ENCODE results near the gene FBLN5.

Gene FBLN5

GRCh38 chr14:91925727-91926121 lies 21.8 kb downstream of the FBLN5 start:
- TF ChIP-seq, protein P1, sequence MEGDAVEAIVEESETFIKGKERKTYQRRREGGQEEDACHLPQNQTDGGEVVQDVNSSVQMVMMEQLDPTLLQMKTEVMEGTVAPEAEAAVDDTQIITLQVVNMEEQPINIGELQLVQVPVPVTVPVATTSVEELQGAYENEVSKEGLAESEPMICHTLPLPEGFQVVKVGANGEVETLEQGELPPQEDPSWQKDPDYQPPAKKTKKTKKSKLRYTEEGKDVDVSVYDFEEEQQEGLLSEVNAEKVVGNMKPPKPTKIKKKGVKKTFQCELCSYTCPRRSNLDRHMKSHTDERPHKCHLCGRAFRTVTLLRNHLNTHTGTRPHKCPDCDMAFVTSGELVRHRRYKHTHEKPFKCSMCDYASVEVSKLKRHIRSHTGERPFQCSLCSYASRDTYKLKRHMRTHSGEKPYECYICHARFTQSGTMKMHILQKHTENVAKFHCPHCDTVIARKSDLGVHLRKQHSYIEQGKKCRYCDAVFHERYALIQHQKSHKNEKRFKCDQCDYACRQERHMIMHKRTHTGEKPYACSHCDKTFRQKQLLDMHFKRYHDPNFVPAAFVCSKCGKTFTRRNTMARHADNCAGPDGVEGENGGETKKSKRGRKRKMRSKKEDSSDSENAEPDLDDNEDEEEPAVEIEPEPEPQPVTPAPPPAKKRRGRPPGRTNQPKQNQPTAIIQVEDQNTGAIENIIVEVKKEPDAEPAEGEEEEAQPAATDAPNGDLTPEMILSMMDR (IDR thresholded peaks at IDR 0.05; ENCODE audit: control insufficient read depth, extremely low read depth, insufficient read depth) = no peak
- no peak overlapping the region for H3K4me3 ChIP-seq (ENCODE audit: low read depth, low read length)

DNA sequence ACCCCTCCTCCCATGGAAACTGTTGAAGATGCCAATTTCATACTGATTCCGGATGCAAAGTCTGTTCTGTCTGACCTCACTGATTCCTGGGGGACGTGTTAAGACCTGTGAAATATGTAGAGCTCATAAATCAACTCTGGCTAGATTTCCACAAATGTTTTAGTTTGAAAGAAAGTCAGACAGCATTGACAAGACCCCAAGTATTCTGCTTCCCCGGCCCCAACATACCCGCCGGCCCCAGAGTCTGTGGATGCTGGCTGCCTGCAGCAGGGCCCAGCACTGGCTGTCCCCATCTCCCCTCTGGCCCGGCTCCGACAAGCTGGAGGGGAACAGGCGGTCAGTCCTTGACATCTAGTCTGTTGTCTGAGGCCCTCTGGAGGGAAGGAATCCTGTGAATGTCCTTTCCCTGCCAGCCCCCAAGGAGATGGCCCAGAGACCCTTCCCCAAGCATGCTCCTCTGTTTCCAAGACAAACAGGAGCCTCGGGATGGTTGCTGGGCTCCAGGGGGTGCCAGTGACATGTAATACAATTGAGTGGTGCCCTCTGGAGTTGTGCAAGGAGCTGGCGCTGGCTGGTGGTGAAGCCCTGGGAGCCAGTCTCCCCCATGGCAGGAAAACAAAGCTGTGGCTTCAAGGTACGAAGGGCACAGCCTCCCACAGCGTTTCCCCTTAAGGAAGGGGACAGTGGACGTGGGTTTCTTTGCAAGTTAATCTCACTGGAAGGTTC lies 22.3 kb downstream of the FBLN5 start:
- TF ChIP-seq, protein P1 (IDR thresholded peaks at IDR 0.05; ENCODE audit: control insufficient read depth, extremely low read depth, insufficient read depth) = no peak
- no peak overlapping the region for H3K4me3 ChIP-seq (ENCODE audit: low read depth, low read length)
- DNase-seq (ENCODE audit: low read depth) = no peak

More at GRCh38 chr14:91925727-91926121, 21.8 kb downstream of the FBLN5 start:
- DNase-seq (ENCODE audit: low read depth) = no peak

- no peak overlapping the region for H3K4me3 ChIP-seq (ENCODE audit: low read depth, low read length)
- TF ChIP-seq, protein P1 (IDR thresholded peaks at IDR 0.05; ENCODE audit: control insufficient read depth, extremely low read depth, insufficient read depth) = no peak
- no peak for DNase-seq (ENCODE audit: low read depth)
These were observed 27.0 kb downstream of the FBLN5 start for GRCh38 chr14:91920526-91920925.

- TF ChIP-seq, protein P1 (IDR thresholded peaks at IDR 0.05; ENCODE audit: control insufficient read depth, extremely low read depth, insufficient read depth) = no peak
- no peak overlapping the region for H3K4me3 ChIP-seq (ENCODE audit: low read depth, low read length)
- DNase-seq (ENCODE audit: low read depth) = no peak
These were observed 27.7 kb downstream of the FBLN5 start for GRCh38 chr14:91919814-91920213.

DNA sequence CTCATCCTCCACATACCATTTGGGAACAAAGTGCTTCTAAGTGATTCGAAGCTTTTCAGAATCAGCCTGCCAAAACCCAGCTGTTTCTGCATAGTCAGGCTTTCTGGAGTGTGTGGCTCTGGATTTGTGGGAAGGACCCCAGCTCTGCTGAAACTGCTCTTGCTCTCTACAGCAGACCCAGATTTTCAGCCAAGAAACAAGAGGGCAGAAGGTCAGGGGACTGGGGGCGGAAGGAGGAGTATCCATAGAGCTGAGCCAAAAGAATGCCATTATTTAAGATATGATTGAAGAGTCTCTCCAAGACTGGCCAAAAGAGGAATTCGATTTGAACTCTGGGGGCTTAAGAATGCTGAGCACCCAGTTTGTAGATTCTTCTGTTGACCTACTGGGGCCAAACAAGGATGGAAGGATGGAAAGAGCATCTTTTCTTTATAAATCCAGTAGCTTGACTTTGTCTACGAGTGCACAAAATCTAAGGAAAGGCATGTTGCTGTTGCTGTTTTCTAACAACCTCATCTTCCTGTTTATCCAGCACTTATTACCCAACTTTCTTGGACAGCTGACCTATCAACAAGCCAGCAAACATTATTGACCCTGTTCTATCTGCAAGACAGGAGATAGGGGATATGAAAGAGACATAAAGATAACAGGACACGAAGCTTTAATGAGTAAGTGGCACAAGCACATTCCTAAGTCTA lies 29.2 kb downstream of the FBLN5 start:
- TF ChIP-seq, protein P1 (IDR thresholded peaks at IDR 0.05; ENCODE audit: control insufficient read depth, extremely low read depth, insufficient read depth) = no peak
- DNase-seq (ENCODE audit: low read depth) = no peak
- no peak overlapping the region for H3K4me3 ChIP-seq (ENCODE audit: low read depth, low read length)

DNA sequence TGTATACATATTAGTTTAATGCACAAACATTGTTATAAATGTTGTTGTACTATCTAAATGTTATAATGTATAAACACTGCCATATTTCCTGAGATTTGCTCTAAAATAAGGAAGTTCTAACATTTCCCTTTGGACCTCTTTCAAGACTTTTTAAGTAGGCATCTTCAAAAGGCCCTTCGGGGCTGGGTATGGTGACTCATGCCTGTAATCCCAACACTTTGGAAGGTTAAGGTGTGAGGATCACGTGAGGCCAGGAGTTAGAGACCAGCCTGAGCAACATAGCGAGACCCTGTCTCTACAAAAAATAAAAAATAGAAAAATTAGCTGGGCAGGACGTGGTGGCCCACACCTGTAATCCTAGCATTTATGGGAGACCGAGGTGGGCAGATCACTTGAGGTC lies 35.5 kb downstream of the FBLN5 start:
- H3K4me3 ChIP-seq (ENCODE audit: low read depth, low read length) = no peak overlapping the region
- TF ChIP-seq, protein P1 (IDR thresholded peaks at IDR 0.05; ENCODE audit: control insufficient read depth, extremely low read depth, insufficient read depth) = no peak
- no peak for DNase-seq (ENCODE audit: low read depth)

All from LNCaP clone FGC (cell line).